HepG2 (cell line): ENCODE results near the gene AKAP6.

Experiments
- MEIS1 ChIP-seq: sonication (generic); formaldehyde crosslinking; IDR thresholded peaks from 2 replicates; pipeline ENCODE4 v1.9.0; 2021; ENCODE audit warnings: mild to moderate bottlenecking, missing genetic modification reagents, moderate library complexity, borderline replicate concordance
- RXRA ChIP-seq: sonication (generic); formaldehyde crosslinking; IDR thresholded peaks from 2 replicates; pipeline ENCODE4 v1.5.1; 2020; ENCODE audit warnings: missing genetic modification reagents
- TAF1 ChIP-seq: sonication (generic); formaldehyde crosslinking; IDR thresholded peaks from 2 replicates; pipeline ENCODE4 v1.4.0; 2020; ENCODE audit warnings: missing genetic modification reagents
- ZNF709 ChIP-seq: sonication (generic); formaldehyde crosslinking; IDR thresholded peaks from 2 replicates; pipeline ENCODE4 v1.5.0; 2020; ENCODE audit warnings: mild to moderate bottlenecking, missing genetic modification reagents
- TF ChIP-seq, protein P1 (sequence below), 2 experiments: sonication (generic) in 1 of 2; formaldehyde crosslinking in 1 of 2; IDR thresholded peaks; 2 replicates each; pipeline versions ENCODE4 v1.4.0 to v1.6.1; 2018 to 2020; ENCODE audit warnings: missing genetic modification reagents in 2 of 2, borderline replicate concordance in 1 of 2, low read depth in 1 of 2, mild to moderate bottlenecking in 1 of 2, missing biosample characterization in 1 of 2
- TF ChIP-seq, protein P2 (sequence below): sonication (generic); formaldehyde crosslinking; IDR thresholded peaks from 2 replicates; pipeline ENCODE4 v1.4.0; 2020; ENCODE audit warnings: missing genetic modification reagents, borderline replicate concordance
- TF ChIP-seq, protein P3 (sequence below): sonication (generic); formaldehyde crosslinking; IDR thresholded peaks from 2 replicates; pipeline ENCODE4 v1.5.0; 2020; ENCODE audit warnings: mild to moderate bottlenecking, missing genetic modification reagents, moderate library complexity
- TF ChIP-seq, protein P4 (sequence below): sonication (generic); formaldehyde crosslinking; IDR thresholded peaks from 2 replicates; pipeline ENCODE4 v1.4.0; 2020; ENCODE audit warnings: missing genetic modification reagents
- TF ChIP-seq, protein P5 (sequence below): sonication (generic); formaldehyde crosslinking; IDR thresholded peaks from 2 replicates; pipeline ENCODE4 v1.4.0; 2020; ENCODE audit warnings: missing genetic modification reagents
- TF ChIP-seq, protein P6 (sequence below): sonication (generic); formaldehyde crosslinking; IDR thresholded peaks from 2 replicates; pipeline ENCODE4 v1.5.0; 2020; ENCODE audit warnings: mild to moderate bottlenecking, missing genetic modification reagents

DNA sequence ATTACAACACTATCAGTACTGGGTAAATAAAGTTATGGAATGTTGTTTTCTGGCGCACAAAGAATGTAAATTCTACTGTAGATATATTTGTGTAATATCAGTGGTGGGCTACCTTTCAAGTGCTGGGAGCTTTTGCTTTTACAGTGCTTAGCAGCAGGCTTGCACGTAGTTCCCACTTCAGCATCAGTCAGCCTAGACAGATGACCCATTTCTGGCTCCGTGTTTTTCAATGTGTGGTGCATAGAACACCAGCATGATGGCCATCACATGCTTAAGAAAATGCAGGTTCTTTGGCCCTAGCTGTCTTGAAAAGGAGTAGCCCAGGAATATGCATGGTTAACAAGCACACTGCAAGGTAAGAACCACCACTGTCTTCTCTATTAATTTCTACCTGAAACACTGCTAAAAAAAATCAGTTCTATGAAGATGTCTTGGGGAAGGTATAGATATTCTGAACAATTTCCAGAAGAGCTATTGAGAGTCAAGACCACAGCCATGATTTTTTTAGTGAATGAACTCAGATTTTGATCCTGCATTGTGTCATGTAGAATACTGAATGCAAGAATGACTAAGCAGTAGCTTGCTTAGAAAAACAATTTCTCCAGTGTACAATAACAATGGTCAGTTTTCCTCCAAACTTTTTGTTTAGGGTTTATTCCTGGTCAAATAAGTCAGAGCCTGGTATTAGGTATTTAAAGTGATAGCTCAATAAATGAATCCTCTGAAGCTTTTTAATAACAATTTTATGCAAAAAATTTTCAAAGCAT is 195.7 kb downstream of the AKAP6 start:
- no peak for TF ChIP-seq MEIS1 (CRISPR knock-in tag)
- TF ChIP-seq, protein P1, sequence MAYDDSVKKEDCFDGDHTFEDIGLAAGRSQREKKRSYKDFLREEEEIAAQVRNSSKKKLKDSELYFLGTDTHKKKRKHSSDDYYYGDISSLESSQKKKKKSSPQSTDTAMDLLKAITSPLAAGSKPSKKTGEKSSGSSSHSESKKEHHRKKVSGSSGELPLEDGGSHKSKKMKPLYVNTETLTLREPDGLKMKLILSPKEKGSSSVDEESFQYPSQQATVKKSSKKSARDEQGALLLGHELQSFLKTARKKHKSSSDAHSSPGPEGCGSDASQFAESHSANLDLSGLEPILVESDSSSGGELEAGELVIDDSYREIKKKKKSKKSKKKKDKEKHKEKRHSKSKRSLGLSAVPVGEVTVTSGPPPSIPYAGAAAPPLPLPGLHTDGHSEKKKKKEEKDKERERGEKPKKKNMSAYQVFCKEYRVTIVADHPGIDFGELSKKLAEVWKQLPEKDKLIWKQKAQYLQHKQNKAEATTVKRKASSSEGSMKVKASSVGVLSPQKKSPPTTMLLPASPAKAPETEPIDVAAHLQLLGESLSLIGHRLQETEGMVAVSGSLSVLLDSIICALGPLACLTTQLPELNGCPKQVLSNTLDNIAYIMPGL (CRISPR knock-in tag; IDR thresholded peaks at IDR 0.05; ENCODE audit: borderline replicate concordance in 1 of 2, low read depth in 1 of 2): no peak
- TF ChIP-seq, protein P2, sequence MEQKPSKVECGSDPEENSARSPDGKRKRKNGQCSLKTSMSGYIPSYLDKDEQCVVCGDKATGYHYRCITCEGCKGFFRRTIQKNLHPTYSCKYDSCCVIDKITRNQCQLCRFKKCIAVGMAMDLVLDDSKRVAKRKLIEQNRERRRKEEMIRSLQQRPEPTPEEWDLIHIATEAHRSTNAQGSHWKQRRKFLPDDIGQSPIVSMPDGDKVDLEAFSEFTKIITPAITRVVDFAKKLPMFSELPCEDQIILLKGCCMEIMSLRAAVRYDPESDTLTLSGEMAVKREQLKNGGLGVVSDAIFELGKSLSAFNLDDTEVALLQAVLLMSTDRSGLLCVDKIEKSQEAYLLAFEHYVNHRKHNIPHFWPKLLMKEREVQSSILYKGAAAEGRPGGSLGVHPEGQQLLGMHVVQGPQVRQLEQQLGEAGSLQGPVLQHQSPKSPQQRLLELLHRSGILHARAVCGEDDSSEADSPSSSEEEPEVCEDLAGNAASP (CRISPR knock-in tag): no peak
- no peak for TF ChIP-seq ZNF709 (CRISPR knock-in tag)
- TF ChIP-seq, protein P3, sequence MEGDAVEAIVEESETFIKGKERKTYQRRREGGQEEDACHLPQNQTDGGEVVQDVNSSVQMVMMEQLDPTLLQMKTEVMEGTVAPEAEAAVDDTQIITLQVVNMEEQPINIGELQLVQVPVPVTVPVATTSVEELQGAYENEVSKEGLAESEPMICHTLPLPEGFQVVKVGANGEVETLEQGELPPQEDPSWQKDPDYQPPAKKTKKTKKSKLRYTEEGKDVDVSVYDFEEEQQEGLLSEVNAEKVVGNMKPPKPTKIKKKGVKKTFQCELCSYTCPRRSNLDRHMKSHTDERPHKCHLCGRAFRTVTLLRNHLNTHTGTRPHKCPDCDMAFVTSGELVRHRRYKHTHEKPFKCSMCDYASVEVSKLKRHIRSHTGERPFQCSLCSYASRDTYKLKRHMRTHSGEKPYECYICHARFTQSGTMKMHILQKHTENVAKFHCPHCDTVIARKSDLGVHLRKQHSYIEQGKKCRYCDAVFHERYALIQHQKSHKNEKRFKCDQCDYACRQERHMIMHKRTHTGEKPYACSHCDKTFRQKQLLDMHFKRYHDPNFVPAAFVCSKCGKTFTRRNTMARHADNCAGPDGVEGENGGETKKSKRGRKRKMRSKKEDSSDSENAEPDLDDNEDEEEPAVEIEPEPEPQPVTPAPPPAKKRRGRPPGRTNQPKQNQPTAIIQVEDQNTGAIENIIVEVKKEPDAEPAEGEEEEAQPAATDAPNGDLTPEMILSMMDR: no peak
- TF ChIP-seq TAF1 (CRISPR knock-in tag): no peak
- TF ChIP-seq, protein P4, sequence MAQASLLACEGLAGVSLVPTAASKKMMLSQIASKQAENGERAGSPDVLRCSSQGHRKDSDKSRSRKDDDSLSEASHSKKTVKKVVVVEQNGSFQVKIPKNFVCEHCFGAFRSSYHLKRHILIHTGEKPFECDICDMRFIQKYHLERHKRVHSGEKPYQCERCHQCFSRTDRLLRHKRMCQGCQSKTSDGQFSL (CRISPR knock-in tag): no peak
- TF ChIP-seq RXRA (CRISPR knock-in tag): no peak
- TF ChIP-seq, protein P5, sequence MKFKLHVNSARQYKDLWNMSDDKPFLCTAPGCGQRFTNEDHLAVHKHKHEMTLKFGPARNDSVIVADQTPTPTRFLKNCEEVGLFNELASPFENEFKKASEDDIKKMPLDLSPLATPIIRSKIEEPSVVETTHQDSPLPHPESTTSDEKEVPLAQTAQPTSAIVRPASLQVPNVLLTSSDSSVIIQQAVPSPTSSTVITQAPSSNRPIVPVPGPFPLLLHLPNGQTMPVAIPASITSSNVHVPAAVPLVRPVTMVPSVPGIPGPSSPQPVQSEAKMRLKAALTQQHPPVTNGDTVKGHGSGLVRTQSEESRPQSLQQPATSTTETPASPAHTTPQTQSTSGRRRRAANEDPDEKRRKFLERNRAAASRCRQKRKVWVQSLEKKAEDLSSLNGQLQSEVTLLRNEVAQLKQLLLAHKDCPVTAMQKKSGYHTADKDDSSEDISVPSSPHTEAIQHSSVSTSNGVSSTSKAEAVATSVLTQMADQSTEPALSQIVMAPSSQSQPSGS (CRISPR knock-in tag): no peak
- TF ChIP-seq, protein P6, sequence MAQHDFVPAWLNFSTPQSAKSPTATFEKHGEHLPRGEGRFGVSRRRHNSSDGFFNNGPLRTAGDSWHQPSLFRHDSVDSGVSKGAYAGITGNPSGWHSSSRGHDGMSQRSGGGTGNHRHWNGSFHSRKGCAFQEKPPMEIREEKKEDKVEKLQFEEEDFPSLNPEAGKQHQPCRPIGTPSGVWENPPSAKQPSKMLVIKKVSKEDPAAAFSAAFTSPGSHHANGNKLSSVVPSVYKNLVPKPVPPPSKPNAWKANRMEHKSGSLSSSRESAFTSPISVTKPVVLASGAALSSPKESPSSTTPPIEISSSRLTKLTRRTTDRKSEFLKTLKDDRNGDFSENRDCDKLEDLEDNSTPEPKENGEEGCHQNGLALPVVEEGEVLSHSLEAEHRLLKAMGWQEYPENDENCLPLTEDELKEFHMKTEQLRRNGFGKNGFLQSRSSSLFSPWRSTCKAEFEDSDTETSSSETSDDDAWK (CRISPR knock-in tag): no peak
